ENCODE results near the gene F2RL1.
"Not testable (repeated sequence)": the region's sequence is repeated elsewhere in the genome, so short reads cannot be mapped to it uniquely, and the experiment has no call there.

The F2RL1 gene

GRCh38 chr5:76818844-76819831 lies at the start of gene F2RL1:
Gene F2RL1, plus strand, starts transcription at chr5:76819030. Its CDS starts 153 bp downstream, at chr5:76819183.
- H3K36me3 ChIP-seq, result no peaks in the 10 kb centered on the region
- H3K27ac ChIP-seq, result peak within 1 kb of the TSS; percentile 56
- H3K4me1 ChIP-seq (ENCODE audit: control insufficient read depth in 1 of 2, insufficient read depth in 1 of 2, low read depth in 1 of 2, low read length in 1 of 2), result peaks cover 19 to 23% of the 10 kb centered on the region in 2 experiments
- peaks cover 71% of the 10 kb centered on the region for H3K27me3 ChIP-seq
- no peaks in the 10 kb centered on the region for H3K9me3 ChIP-seq
- no peak for TF ChIP-seq CTCF (IDR thresholded peaks at IDR 0.05)
- H3K4me3 ChIP-seq (ENCODE audit: low read depth in 1 of 2, low read length in 1 of 2), result peak within 1 kb of the TSS; percentile 92 to 99

DNA sequence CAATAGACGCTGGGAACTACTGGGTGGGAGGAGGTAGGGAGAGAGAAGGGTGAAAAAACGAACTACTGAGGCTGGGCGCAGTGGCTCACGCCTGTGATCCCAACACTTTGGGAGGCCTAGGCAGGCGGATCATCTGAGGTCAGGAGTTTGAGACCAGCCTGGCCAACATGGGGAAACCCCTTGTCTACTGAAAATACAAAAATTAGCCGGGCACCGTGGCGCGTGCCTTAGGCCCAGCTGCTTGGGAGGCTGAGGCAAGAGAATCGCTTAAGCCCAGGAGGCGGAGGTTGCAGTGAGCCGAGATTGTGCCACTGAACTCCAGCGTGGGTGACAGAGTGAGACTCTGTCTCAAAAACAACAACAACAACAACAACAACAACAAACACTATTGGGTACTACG lies 47.8 kb upstream of the F2RL1 start:
- H3K27me3 ChIP-seq; H3K27ac ChIP-seq; H3K9me3 ChIP-seq; H3K4me3 ChIP-seq (ENCODE audit: low read depth in 1 of 2, low read length in 1 of 2); H3K36me3 ChIP-seq: not testable (repeated sequence)
- H3K4me1 ChIP-seq (ENCODE audit: control insufficient read depth in 1 of 2, insufficient read depth in 1 of 2, low read depth in 1 of 2, low read length in 1 of 2), result peaks cover 4 to 16% of the 10 kb centered on the region in 2 experiments

DNA sequence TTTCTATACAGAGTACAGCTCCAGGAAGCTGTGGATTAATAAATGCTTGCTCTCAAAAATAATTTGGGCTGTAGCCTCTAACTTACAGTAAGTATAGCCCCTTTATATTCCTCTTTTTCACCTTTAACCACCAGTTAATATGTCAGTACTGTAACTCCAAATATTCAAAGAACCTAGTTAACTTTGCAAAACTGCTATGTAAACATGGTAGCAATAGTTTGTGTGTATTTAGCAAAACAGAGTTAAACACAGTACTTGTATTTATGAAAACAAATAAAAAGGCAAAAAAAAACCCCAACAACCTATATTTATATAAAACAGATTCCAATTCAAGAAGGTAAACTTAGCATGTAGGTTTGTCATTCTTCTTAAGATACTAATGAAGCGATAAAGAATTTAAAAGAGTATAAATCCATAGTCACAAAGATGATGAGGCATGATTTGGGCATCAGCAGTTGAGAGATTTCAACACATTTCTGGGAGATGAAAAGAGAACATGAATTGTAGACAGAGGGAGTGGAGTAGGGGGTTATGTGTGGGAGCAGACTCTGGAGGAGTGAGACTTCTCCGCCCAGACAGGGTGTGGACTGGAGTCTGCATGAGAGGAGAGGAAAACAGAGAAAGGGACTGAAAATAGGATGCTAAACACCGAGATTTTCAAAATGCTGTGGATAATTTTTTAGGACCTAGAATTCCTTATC lies 47.0 kb upstream of the F2RL1 start:
- no peak for TF ChIP-seq CTCF (IDR thresholded peaks at IDR 0.05)
- Histone ChIP-seq H3K4me1 (ENCODE audit: control insufficient read depth in 1 of 2, insufficient read depth in 1 of 2, low read depth in 1 of 2, low read length in 1 of 2) (peaks cover 4 to 16% of the 10 kb centered on the region in 2 experiments), H3K27ac (no peak overlapping the region)

GRCh38 chr5:76775921-76776320 lies 42.9 kb upstream of the F2RL1 start:
- no peak overlapping the region for H3K4me3 ChIP-seq (ENCODE audit: low read depth in 1 of 2, low read length in 1 of 2)
- no peak for TF ChIP-seq CTCF (IDR thresholded peaks at IDR 0.05)

More for the DNA sequence above, 47.0 kb upstream of the F2RL1 start:
- H3K4me3 ChIP-seq (ENCODE audit: low read depth in 1 of 2, low read length in 1 of 2), result no peak overlapping the region
- no peaks in the 10 kb centered on the region for H3K9me3 ChIP-seq
- no peaks in the 10 kb centered on the region for H3K27me3 ChIP-seq
- no peaks in the 10 kb centered on the region for H3K36me3 ChIP-seq

GRCh38 chr5:76776391-76776790 lies 42.4 kb upstream of the F2RL1 start:
- H3K27ac ChIP-seq, result no peak overlapping the region
- no peaks in the 10 kb centered on the region for H3K36me3 ChIP-seq
- no peak for TF ChIP-seq CTCF (IDR thresholded peaks at IDR 0.05)
- H3K27me3 ChIP-seq, result no peaks in the 10 kb centered on the region
- peaks cover 18 to 34% of the 10 kb centered on the region in 2 experiments for H3K4me1 ChIP-seq (ENCODE audit: control insufficient read depth in 1 of 2, insufficient read depth in 1 of 2, low read depth in 1 of 2, low read length in 1 of 2)
- H3K9me3 ChIP-seq, result no peaks in the 10 kb centered on the region
- H3K4me3 ChIP-seq (ENCODE audit: low read depth in 1 of 2, low read length in 1 of 2), result no peak overlapping the region

More at GRCh38 chr5:76775921-76776320, 42.9 kb upstream of the F2RL1 start:
- H3K27me3 ChIP-seq, result no peaks in the 10 kb centered on the region
- H3K9me3 ChIP-seq, result no peaks in the 10 kb centered on the region
- no peak overlapping the region for H3K27ac ChIP-seq
- H3K4me1 ChIP-seq (ENCODE audit: control insufficient read depth in 1 of 2, insufficient read depth in 1 of 2, low read depth in 1 of 2, low read length in 1 of 2), result peaks cover 18 to 34% of the 10 kb centered on the region in 2 experiments
- no peaks in the 10 kb centered on the region for H3K36me3 ChIP-seq

DNA sequence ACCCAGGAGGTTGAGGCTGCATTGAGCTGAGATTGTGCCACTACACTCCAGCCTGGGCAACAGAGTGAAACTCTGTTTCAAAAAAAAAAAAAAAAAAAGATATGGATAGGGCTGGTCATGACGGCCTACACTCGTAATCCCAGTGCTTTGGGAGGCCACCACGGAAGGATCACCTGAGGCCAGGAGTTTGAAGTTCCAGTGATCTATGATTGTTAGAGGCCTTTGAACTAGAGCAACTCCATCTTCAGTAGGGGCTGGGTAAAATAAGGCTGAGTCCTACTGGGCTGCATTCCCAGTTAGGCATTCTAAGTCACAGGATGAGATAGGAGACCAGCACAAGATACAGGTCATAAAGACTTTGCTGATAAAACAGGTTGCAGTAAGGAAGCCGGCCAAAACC lies 38.2 kb upstream of the F2RL1 start:
- H3K9me3 ChIP-seq; H3K36me3 ChIP-seq; H3K4me3 ChIP-seq (ENCODE audit: low read depth in 1 of 2, low read length in 1 of 2); H3K27ac ChIP-seq; H3K27me3 ChIP-seq: not testable (repeated sequence)
- H3K4me1 ChIP-seq (ENCODE audit: control insufficient read depth in 1 of 2, insufficient read depth in 1 of 2, low read depth in 1 of 2, low read length in 1 of 2), result peaks cover 14 to 18% of the 10 kb centered on the region in 2 experiments

Measured in neutrophil (primary cell).